ENCODE data around the gene C2CD3.

- no peak for TF ChIP-seq POLR2A (IDR thresholded peaks at IDR 0.05)
- TF ChIP-seq CTCF (IDR thresholded peaks at IDR 0.05): no peak
These were observed 13.6 kb downstream of the C2CD3 start for GRCh38 chr11:74157169-74157568.

Measured in body of pancreas (tissue), 4 donors.